ENCODE measurements around the gene MS4A10.

MS4A10 gene

DNA sequence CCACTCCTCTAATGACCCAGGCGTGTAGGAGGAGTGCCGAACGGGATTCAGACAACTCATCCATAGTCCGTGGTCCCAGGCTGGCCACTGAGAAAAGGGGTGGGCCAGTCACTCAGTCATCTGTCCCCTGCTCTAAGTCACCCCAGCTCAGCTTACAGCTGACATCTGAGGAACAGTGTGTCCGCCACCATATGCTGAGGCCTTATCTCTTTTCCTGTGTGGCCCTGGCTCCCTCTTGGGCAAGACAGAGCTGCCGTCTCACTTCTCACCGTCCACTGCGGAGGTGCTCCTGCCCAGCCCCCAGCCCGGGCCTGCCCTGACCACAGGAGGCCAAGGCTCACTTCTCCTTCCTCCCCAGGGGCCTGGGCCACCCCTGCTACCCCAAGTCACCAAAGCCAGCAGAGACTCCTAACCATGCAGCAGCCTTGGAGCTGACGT lies 63.6 kb downstream of the MS4A10 start:
- Histone ChIP-seq H3K4me2 (ENCODE audit: low read length, poor library complexity, severe bottlenecking) (no peak overlapping the region), H3K9me3 (ENCODE audit: control insufficient read depth, low read length) (no peaks in the 10 kb centered on the region)
- 93% methylated on average over 10 of the region's 10 CpGs for WGBS

GRCh38 chr11:60849641-60850520 lies 64.7 kb downstream of the MS4A10 start:
- Histone ChIP-seq H2BK12ac (ENCODE audit: low read length in 2 of 2) (no peak overlapping the region), H3K27ac (ENCODE audit: low read length, poor library complexity, severe bottlenecking) (no peak overlapping the region), H3K14ac (ENCODE audit: low read length in 2 of 2) (no peak overlapping the region), H3K4me2 (ENCODE audit: low read length, poor library complexity, severe bottlenecking) (no peak overlapping the region), H2BK15ac (ENCODE audit: low read depth, poor library complexity, severe bottlenecking) (no peak overlapping the region), H3K23ac (ENCODE audit: low read length in 2 of 2) (no peak overlapping the region), H3K4ac (ENCODE audit: low read depth in 1 of 2, low read length in 2 of 2) (no peak overlapping the region), H3K9me3 (ENCODE audit: control insufficient read depth, low read length) (no peaks in the 10 kb centered on the region), H4K8ac (ENCODE audit: low read length) (no peak overlapping the region), H2BK5ac (ENCODE audit: low read depth, low read length, poor library complexity, severe bottlenecking) (no peak overlapping the region), H2BK120ac (ENCODE audit: low read depth, low read length) (no peak overlapping the region), H4K91ac (ENCODE audit: low read length) (no peak overlapping the region), H3K18ac (ENCODE audit: low read depth in 1 of 2, low read length in 2 of 2) (no peak overlapping the region), H2AK5ac (ENCODE audit: low read length, severe bottlenecking) (no peak overlapping the region), H3K4me3 (ENCODE audit: insufficient read depth in 1 of 2, low read depth in 1 of 2, low read length in 2 of 2) (no peak overlapping the region), H3K36me3 (ENCODE audit: control insufficient read depth in 1 of 2, insufficient read depth in 2 of 2, low read depth in 1 of 2, low read length in 2 of 2) (peaks cover 52 to 71% of the 10 kb centered on the region in 2 experiments), H3K4me1 (ENCODE audit: control insufficient read depth, insufficient read depth, low read depth, low read length) (peaks cover 15% of the 10 kb centered on the region), H3K79me1 (replicated peaks; ENCODE audit: low read length, poor library complexity, severe bottlenecking) (peaks cover 26% of the 10 kb centered on the region), H2AFZ (ENCODE audit: low read depth, low read length) (no peak overlapping the region), H3K27me3 (ENCODE audit: control insufficient read depth in 1 of 2, insufficient read depth in 1 of 2, low read length in 2 of 2) (no peaks in the 10 kb centered on the region), H3K9ac (ENCODE audit: low read length) (no peak overlapping the region)
- DNase-seq: no peak
- 93% methylated on average over 29 of the region's 29 CpGs for WGBS

More for the DNA sequence above, 63.6 kb downstream of the MS4A10 start:
- no peak overlapping the region for H3K27ac ChIP-seq (ENCODE audit: low read length, poor library complexity, severe bottlenecking)
- H2AFZ ChIP-seq (ENCODE audit: low read depth, low read length): no peak overlapping the region
- no peak overlapping the region for H2BK15ac ChIP-seq (ENCODE audit: low read depth, poor library complexity, severe bottlenecking)
- H3K4ac ChIP-seq (ENCODE audit: low read depth in 1 of 2, low read length in 2 of 2): no peak overlapping the region
- no peak overlapping the region for H4K91ac ChIP-seq (ENCODE audit: low read length)
- H2BK5ac ChIP-seq (ENCODE audit: low read depth, low read length, poor library complexity, severe bottlenecking): no peak overlapping the region
- no peak overlapping the region for H3K18ac ChIP-seq (ENCODE audit: low read depth in 1 of 2, low read length in 2 of 2)
- H3K79me1 ChIP-seq (replicated peaks; ENCODE audit: low read length, poor library complexity, severe bottlenecking): peaks cover 26% of the 10 kb centered on the region
- no peaks in the 10 kb centered on the region for H3K27me3 ChIP-seq (ENCODE audit: control insufficient read depth in 1 of 2, insufficient read depth in 1 of 2, low read length in 2 of 2)
- H2BK12ac ChIP-seq (ENCODE audit: low read length in 2 of 2): no peak overlapping the region
- H2AK5ac ChIP-seq (ENCODE audit: low read length, severe bottlenecking): no peak overlapping the region
- H3K9ac ChIP-seq (ENCODE audit: low read length): no peak overlapping the region
- no peak for DNase-seq
- H3K4me1 ChIP-seq (ENCODE audit: control insufficient read depth, insufficient read depth, low read depth, low read length): peaks cover 23% of the 10 kb centered on the region
- no peak overlapping the region for H3K4me3 ChIP-seq (ENCODE audit: insufficient read depth in 1 of 2, low read depth in 1 of 2, low read length in 2 of 2)
- H3K14ac ChIP-seq (ENCODE audit: low read length in 2 of 2): no peak overlapping the region
- peaks cover 52 to 71% of the 10 kb centered on the region in 2 experiments for H3K36me3 ChIP-seq (ENCODE audit: control insufficient read depth in 1 of 2, insufficient read depth in 2 of 2, low read depth in 1 of 2, low read length in 2 of 2)
- no peak overlapping the region for H3K23ac ChIP-seq (ENCODE audit: low read length in 2 of 2)
- H4K8ac ChIP-seq (ENCODE audit: low read length): no peak overlapping the region
- no peak overlapping the region for H2BK120ac ChIP-seq (ENCODE audit: low read depth, low read length)
